HG03066 (cell line): ENCODE data around the gene IRF1.
A peak's percentile ranks its signal among the peaks of the same experiment; 100 is the strongest.

Source experiments
- ATAC-seq: cut with Tn5 transposase; IDR thresholded peaks from one replicate; pipeline ENCODE4 v1.9.1; 2021; ENCODE audit warnings: low read depth; ENCODE audit not compliant: unreplicated experiment

IRF1 gene

GRCh38 chr5:132475987-132476875 lies 14.3 kb downstream of the IRF1 start:
- no peak for ATAC-seq

GRCh38 chr5:132475497-132475882 lies 15.1 kb downstream of the IRF1 start:
- no peak for ATAC-seq

GRCh38 chr5:132474881-132475496 lies 15.6 kb downstream of the IRF1 start:
- ATAC-seq: no peak

GRCh38 chr5:132474131-132474723 lies 16.3 kb downstream of the IRF1 start:
- no peak for ATAC-seq

- ATAC-seq: no peak
These were observed 16.9 kb downstream of the IRF1 start for GRCh38 chr5:132473668-132474067.

- peak; percentile 82 for ATAC-seq
These were observed 17.5 kb downstream of the IRF1 start for GRCh38 chr5:132473019-132473531.

GRCh38 chr5:132472431-132472830 lies 18.1 kb downstream of the IRF1 start:
- ATAC-seq: no peak

GRCh38 chr5:132471944-132472343 lies 18.6 kb downstream of the IRF1 start:
- no peak for ATAC-seq

GRCh38 chr5:132471151-132471907 lies 19.2 kb downstream of the IRF1 start:
- no peak for ATAC-seq

- ATAC-seq: no peak
These were observed 20.0 kb downstream of the IRF1 start for GRCh38 chr5:132470596-132470995.

GRCh38 chr5:132470010-132470392 lies 20.6 kb downstream of the IRF1 start:
- no peak for ATAC-seq

- no peak for ATAC-seq
These were observed 21.1 kb downstream of the IRF1 start for GRCh38 chr5:132469380-132470009.

- no peak for ATAC-seq
These were observed 21.8 kb downstream of the IRF1 start for GRCh38 chr5:132468656-132469379.

GRCh38 chr5:132467287-132467984 lies 23.1 kb downstream of the IRF1 start:
- no peak for ATAC-seq

GRCh38 chr5:132466433-132467286 lies 23.9 kb downstream of the IRF1 start:
- ATAC-seq: peak; percentile 63

GRCh38 chr5:132465059-132465707 lies 25.4 kb downstream of the IRF1 start:
- no peak for ATAC-seq

- no peak for ATAC-seq
These were observed 26.2 kb downstream of the IRF1 start for GRCh38 chr5:132464156-132464939.
